Calu3 (cell line): ENCODE results near the gene TACR3. TPM values are rescaled to one million over a fixed set of nuclear protein-coding genes. Genes with fewer than 3 reads are reported as not detected.
"Not testable (repeated sequence)": the region's sequence is repeated elsewhere in the genome, so short reads cannot be mapped to it uniquely, and the experiment has no call there.

ENCODE experiments used
- BruUV-seq: library from RNA; stranded (reverse); fragments of 400-500 nt; replicated peaks from 2 replicates; lab custom pipeline; 2021; lab: Mats Ljungman, UMichigan
- CTCF ChIA-PET: fragments of 300-600 bp; sonication (Branson Sonifier 250); formaldehyde crosslinking; loops from one replicate; lab custom pipeline; 2022; ENCODE audit warnings: antibody characterized with exemption; lab: Charles Lee
- DNase-seq: peaks from one replicate; pipeline ENCODE4 v3.0.0; 2022
- H3K27ac Mint-ChIP-seq: one replicate; pipeline ENCODE4 v1.8.0; 2022; ENCODE audit warnings: mixed read lengths; ENCODE audit not compliant: unreplicated experiment
- H3K27me3 Mint-ChIP-seq: one replicate; pipeline ENCODE4 v1.8.0; 2022; ENCODE audit warnings: mixed read lengths; ENCODE audit not compliant: unreplicated experiment
- H3K36me3 Mint-ChIP-seq: one replicate; pipeline ENCODE4 v1.8.0; 2022; ENCODE audit warnings: mild to moderate bottlenecking, moderate library complexity, mixed read lengths; ENCODE audit not compliant: insufficient read depth, unreplicated experiment
- H3K4me1 Mint-ChIP-seq: one replicate; pipeline ENCODE4 v1.8.0; 2022; ENCODE audit warnings: mild to moderate bottlenecking, low read depth, mixed read lengths; ENCODE audit not compliant: unreplicated experiment
- H3K4me3 Mint-ChIP-seq: one replicate; pipeline ENCODE4 v1.8.0; 2022; ENCODE audit warnings: mild to moderate bottlenecking, low read depth, moderate library complexity, mixed read lengths; ENCODE audit not compliant: unreplicated experiment
- H3K9me3 Mint-ChIP-seq: one replicate; pipeline ENCODE4 v1.8.0; 2022; ENCODE audit warnings: low read depth, mixed read lengths; ENCODE audit not compliant: unreplicated experiment
- intact Hi-C: fragments of 100-400 bp; cut with micrococcal nuclease; formaldehyde crosslinking; loops from one replicate; pipeline ENCODE4 v1.10.0; 2022; ENCODE audit not compliant: unreplicated experiment
- total RNA-seq: library from RNA; stranded (reverse); gene quantifications from 2 replicates; pipeline ENCODE4 v1.2.3, GENCODE V29; 2022
- TF ChIP-seq, protein P1 (sequence below): fragments of 200-600 bp; IDR thresholded peaks from one replicate; pipeline ENCODE4 v1.8.0; 2022; ENCODE audit warnings: antibody characterized with exemption; ENCODE audit not compliant: unreplicated experiment

The TACR3 gene
- total RNA-seq, 1 experiment from 2014 or later, result not detected

- H3K27me3 Mint-ChIP-seq, result no peaks in the 10 kb centered on the region
- intact Hi-C loops, result no loop called here
- CTCF ChIA-PET, result no interaction called here
- H3K4me1 Mint-ChIP-seq, result peaks cover 17% of the 10 kb centered on the region
- TF ChIP-seq, protein P1, sequence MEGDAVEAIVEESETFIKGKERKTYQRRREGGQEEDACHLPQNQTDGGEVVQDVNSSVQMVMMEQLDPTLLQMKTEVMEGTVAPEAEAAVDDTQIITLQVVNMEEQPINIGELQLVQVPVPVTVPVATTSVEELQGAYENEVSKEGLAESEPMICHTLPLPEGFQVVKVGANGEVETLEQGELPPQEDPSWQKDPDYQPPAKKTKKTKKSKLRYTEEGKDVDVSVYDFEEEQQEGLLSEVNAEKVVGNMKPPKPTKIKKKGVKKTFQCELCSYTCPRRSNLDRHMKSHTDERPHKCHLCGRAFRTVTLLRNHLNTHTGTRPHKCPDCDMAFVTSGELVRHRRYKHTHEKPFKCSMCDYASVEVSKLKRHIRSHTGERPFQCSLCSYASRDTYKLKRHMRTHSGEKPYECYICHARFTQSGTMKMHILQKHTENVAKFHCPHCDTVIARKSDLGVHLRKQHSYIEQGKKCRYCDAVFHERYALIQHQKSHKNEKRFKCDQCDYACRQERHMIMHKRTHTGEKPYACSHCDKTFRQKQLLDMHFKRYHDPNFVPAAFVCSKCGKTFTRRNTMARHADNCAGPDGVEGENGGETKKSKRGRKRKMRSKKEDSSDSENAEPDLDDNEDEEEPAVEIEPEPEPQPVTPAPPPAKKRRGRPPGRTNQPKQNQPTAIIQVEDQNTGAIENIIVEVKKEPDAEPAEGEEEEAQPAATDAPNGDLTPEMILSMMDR, result no peak
- H3K27ac Mint-ChIP-seq, result peak overlapping the region; percentile 82
- no peak for DNase-seq
- H3K9me3 Mint-ChIP-seq, result peaks cover 2% of the 10 kb centered on the region
- no peak overlapping the region for H3K4me3 Mint-ChIP-seq
- BruUV-seq, result no TSS peak
- H3K36me3 Mint-ChIP-seq, result no peaks in the 10 kb centered on the region
Measured at GRCh38 chr4:103753868-103754653, 34.3 kb upstream of the TACR3 start.

DNA sequence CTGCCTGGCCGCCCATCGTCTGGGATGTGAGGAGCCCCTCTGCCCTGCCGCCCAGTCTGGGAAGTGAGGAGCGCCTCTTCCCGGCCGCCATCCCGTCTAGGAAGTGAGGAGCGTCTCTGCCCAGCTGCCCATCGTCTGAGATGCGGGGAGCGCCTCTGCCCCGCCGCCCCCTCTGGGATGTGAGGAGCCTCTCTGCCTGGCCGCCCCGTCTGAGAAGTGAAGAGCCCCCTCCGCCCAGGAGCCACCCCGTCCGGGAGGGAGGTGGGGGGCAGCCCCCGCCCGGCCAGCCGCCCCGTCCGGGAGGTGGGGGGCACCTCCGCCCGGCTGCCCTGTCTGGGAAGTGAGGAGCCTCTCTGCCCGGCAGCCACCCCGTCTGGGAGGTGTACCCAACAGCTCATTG is 3.4 kb upstream of the TACR3 start:
- H3K4me3 Mint-ChIP-seq, BruUV-seq, CTCF ChIA-PET, H3K27me3 Mint-ChIP-seq, H3K9me3 Mint-ChIP-seq, H3K27ac Mint-ChIP-seq, DNase-seq, intact Hi-C loops, H3K4me1 Mint-ChIP-seq, H3K36me3 Mint-ChIP-seq: not testable (repeated sequence)

DNA sequence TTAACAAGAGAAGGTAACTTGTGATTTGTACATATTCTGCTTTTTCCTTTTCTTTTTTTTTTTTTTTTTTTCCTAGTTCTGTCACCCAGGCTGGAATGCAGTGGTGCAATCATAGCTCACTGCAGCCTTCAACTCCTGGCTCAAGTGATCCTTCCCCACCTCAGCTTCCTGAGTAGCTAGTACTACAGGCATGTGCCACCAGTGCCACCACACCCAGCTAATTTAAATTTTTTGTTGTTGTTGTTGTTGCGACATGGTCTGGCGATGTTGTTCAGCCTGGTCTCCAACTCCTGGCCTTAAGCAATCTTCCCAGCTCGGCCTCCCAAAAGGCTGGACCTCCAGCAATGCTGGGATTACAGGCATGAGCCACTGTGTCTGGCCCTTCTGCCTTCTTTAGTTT is 1.5 kb upstream of the TACR3 start:
- intact Hi-C loops, result no loop called here
- TF ChIP-seq, protein P1, result no peak
- no TSS peak for BruUV-seq
- no peak for DNase-seq
- CTCF ChIA-PET, result interaction anchor here (0.7 kb wide), 2 partner anchors 21 to 179 kb away, joined by 5 read pairs; no protein-coding TSS in a partner anchor
- H3K27ac Mint-ChIP-seq, result no peak overlapping the region
- H3K36me3 Mint-ChIP-seq, result no peaks in the 10 kb centered on the region
- H3K4me1 Mint-ChIP-seq, result no peaks in the 10 kb centered on the region
- no peak overlapping the region for H3K4me3 Mint-ChIP-seq
- H3K27me3 Mint-ChIP-seq, result no peaks in the 10 kb centered on the region
- no peaks in the 10 kb centered on the region for H3K9me3 Mint-ChIP-seq

GRCh38 chr4:103720661-103721060 is 876 bp upstream of the TACR3 start:
- intact Hi-C loops, result no loop called here
- TF ChIP-seq, protein P1, result no peak
- Mint-ChIP-seq H3K27ac (no peak overlapping the region), H3K36me3 (no peaks in the 10 kb centered on the region), H3K27me3 (no peaks in the 10 kb centered on the region), H3K9me3 (no peaks in the 10 kb centered on the region), H3K4me1 (no peaks in the 10 kb centered on the region), H3K4me3 (no peak overlapping the region)
- no TSS peak for BruUV-seq
- DNase-seq, result no peak
- CTCF ChIA-PET, result no interaction called here
